Stomach (tissue), 4 donors: ENCODE results near the gene ADRB1.

Experiments used
- CTCF ChIP-seq, 7 experiments: fragments of 450-650 bp in 4 of 7; fragments of 200-600 bp in 3 of 7; sonication (generic) in 3 of 7; IDR thresholded peaks; one replicate each; pipeline ENCODE4 v1.5.1; 2016 to 2019; ENCODE audit warnings: antibody characterized with exemption in 7 of 7, control low read depth in 2 of 7, mild to moderate bottlenecking in 1 of 7
- POLR2AphosphoS5 ChIP-seq, 3 donors: sonication (generic); formaldehyde crosslinking; IDR thresholded peaks; one replicate each; pipeline ENCODE4 v1.6.1; 2016; ENCODE audit warnings: antibody characterized with exemption in 3 of 3

- TF ChIP-seq POLR2AphosphoS5 (IDR thresholded peaks at IDR 0.05) (no peak), CTCF (IDR thresholded peaks at IDR 0.05) (no peak)
Measured at GRCh38 chr10:114078346-114078745, 34.7 kb downstream of the ADRB1 start.
